GM18867 (cell line): Measurements from ENCODE around the gene HTRA2.
"Not testable (repeated sequence)": the region's sequence is repeated elsewhere in the genome, so short reads cannot be mapped to it uniquely, and the experiment has no call there.

ENCODE experiments used
- ATAC-seq: cut with Tn5 transposase; IDR thresholded peaks from one replicate; pipeline ENCODE4 v1.9.1; 2021; ENCODE audit warnings: mild to moderate bottlenecking, moderate library complexity; ENCODE audit not compliant: unreplicated experiment

The HTRA2 gene

DNA sequence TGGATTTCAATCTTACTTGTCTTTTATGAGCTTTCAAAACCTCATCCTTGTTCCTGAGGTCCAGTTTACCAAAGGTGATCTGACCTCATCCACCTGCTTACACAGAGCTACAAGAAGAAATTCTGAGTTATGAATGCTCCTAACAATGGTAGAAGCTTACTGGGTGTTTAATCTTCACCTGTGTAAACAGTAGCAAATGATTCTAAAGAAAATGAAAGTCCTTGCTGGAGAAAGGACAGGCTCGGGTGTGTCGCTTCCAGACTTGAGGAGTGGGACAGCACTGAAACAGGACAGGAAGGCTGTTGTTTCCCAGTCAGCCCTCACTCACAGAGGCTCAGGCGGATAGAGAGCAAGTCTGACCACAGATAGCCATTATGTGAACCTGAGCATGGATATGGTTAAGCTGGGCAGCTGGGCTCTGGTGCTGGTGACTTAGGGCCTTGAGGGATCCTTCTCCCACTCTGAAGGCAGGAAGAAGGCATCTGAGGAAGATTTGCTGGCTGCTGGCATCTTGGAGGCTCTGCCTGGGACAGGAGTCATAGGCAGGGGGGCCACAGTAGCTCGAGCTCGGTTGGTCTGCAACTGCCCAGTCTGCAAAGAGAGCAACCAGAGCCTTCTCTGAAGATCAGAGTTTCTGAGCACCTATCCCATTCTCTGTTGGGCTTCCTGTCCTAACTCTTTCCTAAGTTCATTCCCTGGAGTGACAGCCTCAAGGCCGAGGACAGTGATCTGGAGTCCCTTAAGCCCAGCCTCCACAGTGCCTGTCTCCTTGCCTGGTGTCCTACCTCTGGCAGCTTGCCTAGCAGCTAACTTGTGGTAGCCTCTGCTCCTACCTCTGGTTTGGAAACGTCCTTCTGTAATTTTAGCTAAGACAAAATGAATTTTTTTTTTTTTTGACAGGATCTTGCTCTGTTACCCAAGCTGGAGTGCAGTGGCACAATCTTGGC, 28.8 kb downstream of the HTRA2 start:
- ATAC-seq = no peak

DNA sequence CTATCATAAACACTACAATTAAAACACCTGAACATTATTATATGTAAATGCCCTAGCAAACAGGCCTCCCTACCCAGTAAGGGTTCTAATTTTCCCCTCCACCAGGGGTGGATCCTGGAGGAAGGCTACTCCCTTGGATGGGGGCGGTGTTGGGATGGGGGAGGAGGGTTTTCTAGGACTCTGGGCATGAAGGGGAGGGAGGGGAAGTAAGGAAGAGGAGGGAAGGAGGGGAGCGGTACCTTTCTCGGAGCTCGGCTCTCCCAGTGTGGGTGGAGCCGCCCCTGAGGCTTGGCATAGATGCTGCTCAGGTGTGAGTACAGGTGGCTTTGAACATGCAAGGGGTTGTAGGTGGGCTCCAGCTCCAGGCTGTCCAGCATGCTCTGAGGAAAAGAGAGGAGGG, 30.2 kb downstream of the HTRA2 start:
- ATAC-seq = no peak

DNA sequence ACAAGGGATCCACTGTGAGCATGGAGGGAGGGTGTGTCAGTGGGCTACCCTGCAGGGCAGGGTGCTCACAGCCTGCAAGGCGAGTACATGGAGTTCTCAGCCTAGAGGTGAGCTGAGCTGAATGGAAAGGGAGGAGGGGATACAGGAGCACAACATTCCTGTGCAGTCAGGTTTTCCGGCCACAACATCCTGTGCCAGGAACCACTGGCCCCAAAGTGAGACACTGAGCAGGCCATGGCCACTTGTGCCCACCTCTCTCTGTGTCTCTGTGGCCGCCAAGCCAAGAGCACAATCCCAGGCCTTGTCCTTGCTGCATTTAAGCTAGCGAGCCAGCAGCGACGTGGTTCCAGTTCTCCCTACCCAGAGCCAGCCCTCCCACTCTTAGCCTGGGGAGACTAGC, 30.9 kb downstream of the HTRA2 start:
- no peak for ATAC-seq

DNA sequence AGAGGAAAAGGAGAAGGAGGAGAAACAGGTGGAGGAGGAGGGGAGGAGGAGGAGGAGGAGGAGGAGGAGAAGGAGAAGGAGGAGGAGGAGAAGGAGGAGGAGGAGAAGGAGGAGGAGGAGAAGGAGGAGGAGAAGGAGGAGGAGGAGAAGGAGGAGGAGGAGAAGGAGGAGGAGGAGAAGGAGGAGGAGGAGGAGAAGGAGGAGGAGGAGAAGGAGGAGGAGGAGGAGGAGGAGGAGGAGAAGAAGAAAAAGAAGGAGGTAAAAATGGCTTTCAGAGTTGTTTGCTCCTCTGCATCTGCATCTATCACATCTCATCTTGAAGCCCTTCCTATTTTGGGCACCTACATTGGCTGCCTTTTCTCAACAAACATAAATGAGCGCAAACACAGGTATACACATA, 31.3 kb downstream of the HTRA2 start:
- ATAC-seq = not testable (repeated sequence)

DNA sequence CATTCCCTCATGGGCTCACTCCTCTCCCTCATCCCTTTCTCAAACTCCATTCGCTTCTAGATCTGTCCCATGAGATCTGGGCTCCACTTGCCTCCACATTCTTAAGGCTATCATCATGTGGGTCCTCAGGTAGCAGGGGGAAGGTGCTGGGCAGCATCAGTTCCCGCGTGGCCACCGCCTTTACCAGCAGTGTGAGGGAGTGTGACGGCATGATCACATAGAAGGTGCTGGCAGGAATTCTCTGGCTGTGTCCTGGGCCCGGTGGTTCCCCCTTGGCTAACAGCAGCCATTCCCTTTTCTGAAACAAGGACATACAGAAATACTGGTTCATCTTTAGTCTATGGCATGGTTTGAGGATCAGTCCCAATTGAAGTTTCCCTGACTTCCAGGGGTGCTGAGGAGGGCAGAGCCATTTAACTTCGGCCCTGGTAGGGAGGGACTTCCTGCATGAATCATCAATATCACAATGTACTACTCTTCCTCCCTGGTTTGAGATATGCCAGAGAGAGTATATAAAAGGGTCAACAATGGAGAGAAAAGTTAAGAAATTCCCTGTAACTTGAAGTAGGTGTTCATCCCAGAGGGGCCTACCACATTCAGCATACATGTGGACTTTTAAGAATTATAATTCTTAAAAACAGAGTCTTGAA, 32.5 kb downstream of the HTRA2 start:
- ATAC-seq = no peak

DNA sequence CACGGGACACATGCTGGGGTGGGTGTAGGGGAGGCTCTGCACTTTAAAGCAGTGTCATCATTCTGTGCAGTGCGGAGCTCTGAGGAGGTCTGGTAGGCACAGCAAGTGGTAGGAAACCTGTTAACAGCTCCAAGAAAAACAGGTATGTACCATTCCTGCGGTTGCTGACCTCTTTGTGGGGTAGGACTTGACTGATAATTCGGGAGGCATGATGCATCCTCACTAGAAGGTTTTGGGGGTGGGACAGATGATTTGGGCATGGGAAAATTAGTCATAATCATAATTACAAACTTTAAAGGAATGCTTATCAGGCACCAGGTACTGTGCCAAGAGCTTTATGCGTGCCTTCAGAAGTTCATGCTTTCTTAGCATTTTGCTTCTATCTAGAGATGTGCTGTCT, 34.5 kb downstream of the HTRA2 start:
- no peak for ATAC-seq

DNA sequence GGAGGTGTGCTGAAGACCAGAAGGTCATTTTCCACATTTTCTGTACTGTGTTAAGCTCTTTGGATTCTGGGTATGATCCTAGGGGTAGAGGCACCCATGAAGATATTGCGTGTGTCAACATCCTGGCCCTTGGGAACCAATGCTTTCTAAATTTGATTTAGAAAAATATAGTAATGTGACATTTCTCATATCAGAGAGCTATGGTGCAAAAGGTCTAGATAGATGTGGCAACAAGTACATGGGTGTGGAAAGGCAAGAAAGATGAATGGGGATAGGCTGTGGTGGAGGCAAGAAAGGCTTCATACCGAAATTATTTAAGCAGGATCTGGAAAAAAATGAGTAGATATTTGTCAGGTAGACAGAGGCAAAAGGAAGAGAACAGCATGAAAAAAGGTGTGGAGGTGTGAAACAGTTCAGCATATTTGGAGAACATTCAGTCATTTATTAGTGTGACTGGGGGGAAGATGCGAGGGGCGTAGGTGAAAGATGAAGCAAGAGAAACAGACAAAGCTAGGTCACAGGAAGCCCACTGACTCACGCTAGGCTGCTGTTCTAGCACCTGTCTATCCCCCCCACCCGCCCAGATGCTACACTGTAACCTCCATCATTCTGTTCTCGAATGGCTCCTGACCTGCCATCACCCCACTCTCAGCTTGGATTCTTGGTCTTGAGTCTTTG, 36.5 kb downstream of the HTRA2 start:
- no peak for ATAC-seq

DNA sequence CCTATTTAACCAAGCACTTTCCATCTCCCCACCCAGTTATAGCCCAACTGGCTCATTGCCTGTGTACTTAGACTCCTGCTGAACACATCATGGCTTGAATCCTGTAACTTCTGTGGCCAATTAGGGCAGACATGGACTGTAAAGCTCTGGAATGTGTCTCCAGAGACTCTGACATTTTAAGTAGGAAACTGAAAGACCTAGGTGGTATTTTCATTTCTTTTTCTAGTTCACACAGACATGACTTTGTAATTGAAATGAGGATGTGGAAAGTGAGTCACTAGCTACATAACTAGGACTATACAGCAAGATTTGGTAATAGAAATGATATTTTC, 37.0 kb downstream of the HTRA2 start:
- no peak for ATAC-seq

DNA sequence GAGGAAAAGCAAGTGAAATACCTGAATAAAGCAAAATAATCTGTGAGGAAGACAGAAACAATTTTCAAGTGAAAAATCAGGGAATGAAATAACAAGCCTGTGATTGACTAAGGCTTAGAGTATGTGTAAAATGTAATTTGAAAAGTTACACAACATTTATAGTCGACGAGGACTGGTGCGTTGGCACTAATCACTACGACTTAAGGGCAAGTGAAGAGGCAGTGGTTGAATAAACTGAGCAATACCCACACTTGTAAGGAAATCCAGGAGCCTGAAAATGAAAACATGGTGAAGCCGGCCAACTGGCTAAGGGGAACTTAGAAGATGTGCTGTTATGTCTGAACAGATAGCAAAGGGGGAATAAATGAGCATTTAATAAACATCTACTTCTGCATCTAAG, 38.1 kb downstream of the HTRA2 start:
- no peak for ATAC-seq

DNA sequence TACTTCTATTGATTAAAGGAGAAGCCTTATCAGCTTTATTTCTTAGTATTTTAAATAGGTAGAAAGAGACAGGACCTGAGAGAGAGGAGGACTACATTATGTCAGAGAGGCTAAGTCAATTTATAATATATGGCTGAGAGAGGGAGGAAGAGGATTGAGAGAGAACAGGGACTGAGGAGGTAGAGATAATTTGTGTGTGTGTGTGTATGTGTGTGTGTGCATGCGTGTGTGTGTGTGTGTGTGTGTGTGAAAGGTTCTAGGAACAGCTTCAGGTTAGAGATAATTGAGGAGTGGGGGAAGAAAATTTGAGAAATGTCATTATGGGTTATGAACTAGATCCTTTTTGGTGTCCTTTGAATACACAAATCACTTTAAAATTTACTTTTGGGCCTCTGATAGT, 40.0 kb downstream of the HTRA2 start:
- no peak for ATAC-seq

DNA sequence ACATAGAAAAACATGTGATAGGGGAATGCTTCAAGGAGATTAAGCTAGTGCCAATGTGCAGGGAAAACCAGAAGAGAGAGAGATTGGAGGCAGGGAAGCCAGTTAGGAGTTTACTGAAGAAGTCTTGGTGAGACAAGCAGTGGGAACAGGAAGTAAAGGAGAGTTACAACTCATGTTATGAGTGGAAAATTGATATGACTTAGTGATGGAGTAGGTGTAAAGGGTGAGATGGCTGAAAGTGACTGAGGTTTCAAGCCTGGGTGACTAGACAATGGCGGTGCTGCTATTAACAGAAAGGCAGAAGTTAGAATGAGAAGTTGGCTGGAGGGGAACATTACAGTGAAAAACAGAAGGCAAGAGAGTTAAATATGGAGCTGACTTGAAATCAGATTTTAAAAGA, 41.3 kb downstream of the HTRA2 start:
- peak; percentile 74 for ATAC-seq

DNA sequence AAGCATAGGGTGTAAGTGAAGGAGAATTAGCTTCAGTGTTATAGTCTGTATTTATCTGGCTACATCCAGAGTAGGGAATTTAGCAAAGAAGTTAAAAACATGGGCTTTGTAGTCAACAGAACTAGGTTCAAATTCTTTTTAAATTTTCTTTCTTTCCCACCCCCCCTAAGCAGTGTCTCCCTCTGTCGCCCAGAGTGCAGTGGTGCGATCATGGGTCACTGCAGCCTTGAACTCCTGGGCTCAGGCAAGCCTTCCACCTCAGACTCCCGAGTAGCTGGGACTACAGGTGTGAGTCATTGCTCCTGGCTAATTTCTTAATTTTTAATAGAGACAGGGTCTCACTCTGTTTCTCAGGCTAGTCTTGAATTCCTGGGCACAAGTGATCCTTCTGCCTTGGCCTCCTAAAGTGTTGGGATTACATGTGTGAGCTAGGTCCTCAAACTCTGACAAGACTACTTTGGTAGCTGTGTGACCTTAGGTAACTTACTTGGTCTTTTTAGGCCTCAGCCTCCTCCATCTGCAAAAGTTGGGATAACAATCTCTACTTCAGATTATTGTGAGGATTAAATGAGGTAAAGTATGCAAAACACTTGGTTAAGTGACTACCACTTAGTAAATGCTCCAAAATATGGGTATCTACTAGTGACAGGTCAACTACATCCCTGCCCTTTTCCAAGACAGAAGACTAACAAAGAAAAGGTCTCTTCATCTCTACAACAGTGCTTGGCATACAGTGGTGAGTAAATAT, 42.6 kb downstream of the HTRA2 start:
- ATAC-seq = no peak

DNA sequence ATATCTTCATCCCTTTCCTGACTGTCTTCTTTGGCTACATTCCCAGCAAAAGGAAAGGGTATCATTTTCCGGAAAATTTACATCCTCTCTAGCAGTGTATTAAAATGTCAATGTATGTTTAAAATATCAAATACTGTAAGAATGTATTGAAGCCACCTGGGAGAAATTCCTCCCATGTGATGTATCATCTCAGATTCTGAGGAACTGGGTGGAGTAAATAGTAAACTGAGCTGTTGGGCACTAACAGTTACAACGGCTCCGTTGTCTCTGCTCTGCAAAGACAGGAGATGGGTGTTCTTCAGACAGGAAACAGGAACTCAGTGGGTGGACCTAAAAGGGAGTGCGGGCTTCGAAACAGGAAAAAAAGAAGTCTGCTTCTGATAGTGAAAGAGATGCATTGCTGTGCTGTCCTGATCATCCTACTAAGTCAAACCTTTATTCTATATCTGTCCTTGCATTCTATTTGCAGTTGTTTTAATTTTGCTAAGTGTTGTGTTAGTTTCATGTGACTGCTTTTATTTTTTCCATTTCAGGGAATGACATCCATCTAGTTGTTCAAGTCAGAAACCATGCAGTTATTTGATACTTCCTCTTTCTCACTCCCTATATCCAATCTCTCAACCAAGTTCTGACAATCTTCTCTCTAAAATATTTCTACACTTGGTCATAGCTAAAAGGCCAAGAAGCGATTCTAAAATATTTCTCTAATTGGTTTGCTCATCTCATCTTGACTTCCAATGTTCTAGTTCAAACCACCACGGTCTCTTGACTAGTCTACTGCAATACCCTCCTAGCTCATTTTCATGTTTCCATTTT, 44.2 kb downstream of the HTRA2 start:
- ATAC-seq = peak; percentile 39

DNA sequence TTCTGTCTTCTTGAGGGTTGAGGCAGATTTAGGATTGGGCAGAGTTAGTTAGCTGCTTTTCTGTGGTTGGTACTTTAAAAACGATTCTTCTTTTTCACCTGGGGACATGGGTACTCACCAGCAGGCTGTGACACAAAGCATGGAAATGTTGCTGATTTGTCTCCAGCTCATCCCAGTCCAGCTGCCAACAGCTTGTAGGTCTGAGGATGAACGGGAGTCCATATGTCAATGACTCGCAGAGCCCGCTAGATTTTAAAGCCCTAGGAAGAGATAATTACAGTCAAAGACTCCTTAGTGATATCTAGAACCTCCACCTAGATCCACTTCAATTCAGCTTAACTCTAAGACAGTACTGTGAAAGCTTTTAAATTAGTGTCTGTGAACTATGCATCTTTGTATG, 45.6 kb downstream of the HTRA2 start:
- ATAC-seq = no peak

DNA sequence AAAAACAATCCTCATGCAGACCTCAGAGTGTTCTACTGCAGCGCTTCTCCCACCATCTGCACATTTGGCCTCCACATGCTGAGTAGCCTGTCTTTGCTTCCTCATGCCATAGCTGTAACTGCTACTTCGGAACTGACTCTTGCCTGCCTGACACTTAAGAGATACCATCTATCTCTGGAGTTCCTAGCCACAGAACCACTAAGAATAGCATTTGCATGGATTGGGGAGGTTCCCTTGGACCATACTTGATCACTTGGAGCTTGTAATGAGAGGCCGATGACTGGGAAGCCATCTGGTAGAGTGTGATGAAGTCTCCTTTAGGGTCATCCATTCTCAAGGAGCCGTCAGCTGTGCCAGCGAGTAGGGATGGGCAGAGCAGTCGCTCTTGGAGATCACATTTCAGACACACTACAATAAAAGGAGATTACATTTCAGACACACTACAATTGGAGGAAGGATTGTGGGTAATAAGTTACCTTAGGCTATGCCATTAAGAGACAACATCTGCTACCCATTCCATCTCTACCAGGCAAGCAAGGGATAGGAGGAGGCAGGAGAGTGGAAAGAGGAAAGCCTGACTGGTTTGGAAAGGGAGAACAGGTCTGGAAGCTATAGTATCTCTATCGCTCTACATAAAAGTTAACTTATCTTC, 46.6 kb downstream of the HTRA2 start:
- no peak for ATAC-seq

DNA sequence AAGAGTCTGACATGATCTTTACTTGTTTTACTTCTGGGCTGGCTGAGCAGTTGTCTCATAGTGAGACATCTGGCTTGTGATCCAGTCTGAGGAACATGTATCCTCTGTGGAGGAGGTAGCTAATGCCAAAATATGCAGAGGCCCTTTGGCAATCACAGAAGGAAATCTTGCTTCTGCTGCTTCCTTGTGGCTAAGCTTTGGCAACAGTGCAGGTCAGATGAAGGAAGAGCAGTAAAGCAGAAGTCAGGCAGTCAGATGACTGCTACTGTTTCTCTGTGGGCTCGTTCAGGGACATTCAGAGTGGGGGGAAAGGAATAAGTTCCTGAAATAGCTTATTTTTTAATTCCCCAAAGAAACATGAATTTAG, 47.1 kb downstream of the HTRA2 start:
- ATAC-seq = no peak

DNA sequence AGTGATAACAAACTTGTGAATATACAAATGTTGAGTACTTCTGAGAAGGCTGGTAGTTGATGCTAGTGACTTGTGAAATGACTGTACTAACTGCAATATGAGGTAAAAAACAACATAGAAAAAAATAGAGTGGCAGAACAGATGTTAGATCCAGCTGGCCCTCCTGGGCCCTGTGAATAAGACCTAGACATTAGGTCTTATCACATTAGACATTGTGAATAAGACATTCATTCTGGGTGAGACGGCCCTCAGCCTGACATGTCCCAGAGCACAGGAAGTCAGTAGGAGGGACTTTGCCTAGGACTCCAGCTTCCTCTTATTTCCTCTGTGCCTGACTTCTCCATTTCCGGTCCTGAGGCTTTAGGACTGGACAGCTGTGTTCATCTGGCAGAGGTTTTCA, 47.7 kb downstream of the HTRA2 start:
- ATAC-seq = peak; percentile 44

DNA sequence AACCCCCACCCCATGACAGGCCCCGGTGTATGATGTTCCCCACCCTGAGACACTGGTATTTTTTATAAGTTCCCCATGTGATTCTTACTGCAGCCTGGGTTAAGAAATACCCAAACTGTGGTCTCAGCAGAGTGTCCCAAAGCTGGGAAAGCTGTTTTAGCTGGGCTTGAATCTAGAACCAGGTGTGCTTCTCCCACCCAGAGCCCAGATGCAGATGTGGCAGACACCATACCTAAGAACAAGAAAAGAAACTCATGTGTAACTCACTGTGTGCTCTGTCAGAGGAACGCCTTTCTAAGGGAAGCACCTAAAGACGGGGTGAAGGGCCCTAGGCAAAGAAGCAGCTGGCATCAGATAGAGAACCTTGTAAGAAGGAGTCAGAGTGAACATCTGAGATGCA, 48.7 kb downstream of the HTRA2 start:
- ATAC-seq = peak; percentile 54

DNA sequence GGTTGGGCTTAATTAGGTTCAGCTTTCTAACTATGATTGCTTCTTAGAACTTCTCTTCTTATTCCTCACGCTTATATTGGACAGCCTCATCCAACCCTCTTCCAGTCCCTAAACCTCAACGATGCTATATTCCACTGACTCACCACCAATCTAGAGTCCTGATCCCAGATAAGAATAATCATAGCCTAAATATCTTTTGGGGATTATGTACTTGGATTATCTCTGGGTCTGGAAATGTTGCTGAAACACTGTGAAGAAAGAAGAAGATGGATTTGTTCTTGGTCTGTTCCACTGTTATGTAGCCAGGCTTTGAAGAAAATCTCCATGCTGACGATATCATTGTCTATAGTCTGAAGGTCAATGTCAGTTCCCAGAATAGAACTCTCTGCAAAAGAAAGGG, 51.7 kb downstream of the HTRA2 start:
- ATAC-seq = no peak

DNA sequence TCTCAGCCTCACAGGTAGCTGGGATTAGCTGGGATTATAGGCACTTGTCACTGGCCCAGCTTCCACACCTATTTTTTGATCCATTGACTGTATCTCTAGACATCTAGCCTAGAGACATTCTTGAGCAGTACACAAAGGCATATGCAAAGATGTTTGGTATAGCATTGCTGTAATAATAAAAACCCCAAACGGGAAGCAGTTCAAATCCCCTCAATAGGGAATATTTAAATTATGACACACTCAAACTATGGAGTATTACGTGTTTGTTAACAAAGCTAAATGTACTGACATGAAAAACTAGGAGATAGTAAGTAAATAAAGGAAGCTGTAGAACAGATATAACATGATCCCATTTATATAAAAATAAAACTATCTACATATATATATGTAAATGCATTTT, 52.5 kb downstream of the HTRA2 start:
- no peak for ATAC-seq
